ENCODE measurements around the gene LSM6.

LSM6 gene

DNA sequence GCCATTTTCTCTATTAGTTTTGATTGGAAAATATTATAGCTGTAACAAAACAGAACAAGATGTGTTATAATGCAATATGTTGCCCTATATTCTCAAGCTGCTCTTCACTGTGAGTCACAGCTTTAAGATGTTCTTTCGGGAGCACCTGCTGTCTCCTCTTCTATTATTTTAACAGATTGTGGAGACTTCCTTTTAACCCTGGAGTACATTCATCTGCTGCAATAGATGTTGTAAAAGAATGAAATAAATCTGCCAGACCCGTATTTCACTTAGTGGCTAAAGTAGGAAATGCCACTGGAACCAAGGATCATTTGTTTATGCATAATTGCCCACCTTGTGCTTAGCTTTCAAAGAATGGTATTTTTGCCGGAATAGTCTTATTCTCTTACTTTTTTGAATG lies 11.1 kb downstream of the LSM6 start:
- no peak for ATAC-seq

GRCh38 chr4:146190456-146190855 lies 14.9 kb downstream of the LSM6 start:
- ATAC-seq = no peak

GRCh38 chr4:146191766-146192458 lies 16.4 kb downstream of the LSM6 start:
- ATAC-seq = no peak

GRCh38 chr4:146193628-146194027 lies 18.1 kb downstream of the LSM6 start:
- ATAC-seq = peak in 1 of 2 donors; percentile 28

DNA sequence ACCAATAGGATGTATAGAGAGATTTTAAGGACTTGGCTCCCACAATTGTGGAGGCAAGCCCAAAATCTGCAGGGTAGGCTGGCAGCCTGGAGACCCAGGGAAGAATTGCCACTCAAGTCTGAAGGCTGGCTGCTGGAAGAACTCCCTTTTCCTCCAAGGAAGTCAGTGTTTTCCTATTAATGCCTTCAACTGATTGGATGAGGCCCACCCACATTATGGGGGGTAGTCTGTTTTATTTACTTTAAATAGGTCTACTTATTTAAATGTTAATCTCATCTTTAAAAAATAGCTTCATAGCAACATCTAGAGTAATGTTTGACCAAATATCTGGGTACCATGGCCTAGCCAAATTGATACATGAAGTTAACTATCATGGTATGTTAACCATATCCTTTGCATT lies 18.7 kb downstream of the LSM6 start:
- no peak for ATAC-seq

- ATAC-seq = no peak
These were observed 27.1 kb downstream of the LSM6 start for GRCh38 chr4:146202665-146203064.

DNA sequence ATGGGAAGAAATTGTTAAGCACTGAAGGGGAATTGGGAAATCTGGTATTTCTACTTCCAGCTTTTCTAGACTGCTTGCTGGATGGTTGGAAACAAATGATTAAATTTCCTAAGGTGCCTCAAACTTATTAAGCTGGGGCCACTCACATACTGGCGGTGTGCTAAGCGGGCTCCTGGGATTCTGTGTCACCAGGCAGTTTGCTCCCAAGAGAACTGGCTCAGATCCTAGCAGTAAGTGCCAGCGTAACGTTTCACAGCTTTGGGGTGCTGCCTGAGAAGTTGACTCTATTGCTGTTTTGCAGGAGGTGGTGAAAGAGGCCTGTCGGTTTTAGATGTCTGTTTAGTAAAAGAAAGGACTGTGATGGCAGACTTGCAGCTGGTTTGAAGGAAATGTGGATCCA lies 31.9 kb downstream of the LSM6 start:
- no peak for ATAC-seq

DNA sequence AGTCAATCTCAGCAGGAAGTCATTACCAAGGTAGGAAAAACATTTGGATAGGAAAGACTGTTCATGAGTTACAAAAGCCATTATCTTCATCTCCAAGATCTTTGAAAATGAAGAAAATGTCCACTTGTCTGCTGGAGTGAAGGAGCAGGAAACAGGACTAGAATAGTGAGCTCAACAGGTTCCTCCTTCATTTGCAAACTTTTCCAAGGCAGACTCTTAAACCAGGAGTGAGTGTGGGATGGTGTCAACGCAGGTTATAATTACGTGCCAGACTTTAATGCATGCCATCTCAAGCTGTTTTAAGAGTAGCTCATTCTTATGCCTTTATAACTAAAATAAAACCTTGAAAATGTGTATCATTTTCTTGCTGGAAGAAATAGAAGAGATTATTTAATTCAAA lies 35.4 kb downstream of the LSM6 start:
- ATAC-seq = no peak

DNA sequence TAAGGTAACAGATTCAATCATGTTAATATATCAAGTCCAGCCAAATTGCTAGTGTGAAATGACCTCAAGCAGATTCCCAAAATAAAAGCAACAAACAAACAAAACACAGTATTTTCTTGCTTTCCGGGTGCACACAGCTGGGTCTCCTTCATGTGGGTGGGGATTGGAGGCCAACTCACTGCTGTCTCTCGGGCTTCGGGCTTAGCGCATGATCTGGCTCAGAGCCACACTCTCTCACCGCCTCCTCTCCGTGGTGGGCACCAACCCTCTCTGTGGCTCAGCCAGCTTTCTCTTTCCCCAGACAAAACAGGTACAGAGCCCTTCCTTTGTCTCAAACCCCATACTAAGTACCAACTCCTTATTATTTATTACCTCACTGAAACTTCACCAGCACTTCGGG lies 35.9 kb downstream of the LSM6 start:
- no peak for ATAC-seq

DNA sequence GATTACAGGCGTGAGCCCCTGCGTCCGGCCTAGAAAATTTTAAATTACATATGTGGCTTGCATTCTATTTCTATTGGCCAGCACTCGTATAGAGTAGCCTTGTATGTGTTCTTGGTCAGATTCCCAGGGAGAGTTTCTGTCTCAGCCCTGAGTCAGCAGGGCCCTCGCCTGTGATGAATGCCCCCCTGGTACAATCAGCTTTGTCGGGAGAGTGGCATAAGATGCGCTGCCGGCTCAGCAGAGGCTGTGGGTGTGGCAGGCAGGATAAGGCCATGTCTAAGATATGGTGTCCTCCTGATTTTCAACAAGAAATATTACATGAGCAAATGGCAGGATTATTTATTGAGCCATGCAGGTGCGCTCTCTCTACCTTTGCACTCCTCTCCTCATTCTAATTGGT lies 37.3 kb downstream of the LSM6 start:
- ATAC-seq = no peak

GRCh38 chr4:146214238-146214637 lies 38.7 kb downstream of the LSM6 start, which contains the start of gene REELD1:
Gene REELD1 (plus strand): TSS chr4:146214538. CDS start chr4:146216953, 2,415 bp downstream.
- no peak for ATAC-seq

DNA sequence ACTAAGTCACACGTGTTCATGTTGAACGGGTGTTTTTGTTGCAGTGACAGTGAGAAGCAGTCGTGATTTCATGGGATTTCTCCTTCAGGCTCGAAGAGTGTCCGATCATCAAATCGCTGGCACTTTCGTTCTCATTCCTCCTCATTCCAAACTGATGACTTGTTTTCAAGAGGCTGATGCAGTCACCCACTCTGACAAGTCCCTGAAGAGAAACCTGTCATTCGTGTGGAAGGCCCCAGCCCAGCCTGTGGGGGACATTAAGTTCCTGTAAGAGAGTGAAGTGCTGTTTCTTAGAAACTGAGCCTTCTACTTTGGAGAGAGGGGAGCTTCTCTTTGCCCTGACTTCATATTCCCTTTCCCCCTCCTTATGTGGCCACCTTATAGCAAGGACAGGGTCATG lies 46.8 kb downstream of the LSM6 start:
- no peak for ATAC-seq

GRCh38 chr4:146224326-146224966 lies 48.9 kb downstream of the LSM6 start:
- ATAC-seq = no peak

GRCh38 chr4:146229406-146229805 lies 53.9 kb downstream of the LSM6 start:
- no peak for ATAC-seq

- ATAC-seq = no peak
These were observed 56.7 kb downstream of the LSM6 start for GRCh38 chr4:146232131-146232722.

- ATAC-seq = no peak
These were observed 60.2 kb downstream of the LSM6 start for GRCh38 chr4:146235654-146236177.

DNA sequence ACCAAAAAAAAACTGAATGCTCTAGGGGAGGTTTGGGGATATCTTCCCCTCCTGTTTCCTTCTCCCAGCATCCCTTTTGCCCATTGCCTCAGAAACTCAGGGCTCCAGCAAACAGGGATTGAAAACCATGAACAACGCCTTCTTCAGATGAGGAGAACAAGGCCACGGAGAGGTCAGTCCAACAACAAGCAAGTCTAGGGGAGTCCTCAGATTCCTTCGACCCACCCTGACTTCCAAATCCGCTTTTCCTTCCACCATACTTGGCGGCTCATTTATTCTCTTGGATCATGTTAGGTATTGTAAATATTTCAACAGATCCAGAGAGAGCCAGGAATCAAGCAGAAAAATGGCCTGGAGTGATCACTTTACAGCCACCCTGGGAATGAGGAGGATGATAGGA lies 60.7 kb downstream of the LSM6 start:
- no peak for ATAC-seq

- ATAC-seq = no peak
These were observed 61.6 kb downstream of the LSM6 start for GRCh38 chr4:146237092-146237491.

GRCh38 chr4:146238107-146238506 lies 62.6 kb downstream of the LSM6 start:
- no peak for ATAC-seq
